Right atrium auricular region (tissue), 2 donors: Measurements from ENCODE around the gene TGFB1I1. TPM values are rescaled to one million over a fixed set of nuclear protein-coding genes. Genes with fewer than 3 reads are reported as not detected.

Experiments used
- DNase-seq: peaks from one replicate; pipeline ENCODE4 v3.0.0-alpha.2; 2019; ENCODE audit warnings: low spot score
- H3K27ac ChIP-seq, 2 donors: fragments of 200-600 bp; sonication (generic); 1 replicate in 1 of 2; 2 replicates in 1 of 2; pipeline ENCODE4 v1.5.1; 2016 to 2019
- H3K27me3 ChIP-seq, 2 donors: fragments of 200-600 bp; sonication (generic); one replicate each; pipeline versions ENCODE4 v1.5.1 to v1.6.0; 2017 to 2019
- H3K36me3 ChIP-seq: fragments of 200-600 bp; sonication (generic); one replicate; pipeline ENCODE4 v1.5.1; 2016
- H3K4me1 ChIP-seq, 2 donors: fragments of 200-600 bp; sonication (generic); one replicate each; pipeline versions ENCODE4 v1.5.1 to v1.6.0; 2017 to 2019
- H3K4me3 ChIP-seq, 2 donors: fragments of 200-600 bp; sonication (generic); 1 replicate in 1 of 2; 2 replicates in 1 of 2; pipeline ENCODE4 v1.5.1; 2017 to 2019; ENCODE audit warnings: mild to moderate bottlenecking in 1 of 2, moderate library complexity in 1 of 2
- H3K9me3 ChIP-seq, 2 donors: fragments of 200-600 bp; sonication (generic); one replicate each; pipeline ENCODE4 v1.5.1; 2019
- total RNA-seq, 2 donors: library from RNA; depleted of rRNA; stranded (reverse); fragments of >200 nt; gene quantifications; one replicate each; pipeline ENCODE4 v1.1.0, GENCODE V29; 2016
- TF ChIP-seq, protein P1 (sequence below), 2 donors: fragments of 200-600 bp; sonication (generic); IDR thresholded peaks; one replicate each; pipeline ENCODE4 v1.5.1; 2019; ENCODE audit warnings: antibody characterized with exemption in 2 of 2

The TGFB1I1 gene
- total RNA-seq, 2 donors from 2014 or later: 23.4 to 84.7 TPM

DNA sequence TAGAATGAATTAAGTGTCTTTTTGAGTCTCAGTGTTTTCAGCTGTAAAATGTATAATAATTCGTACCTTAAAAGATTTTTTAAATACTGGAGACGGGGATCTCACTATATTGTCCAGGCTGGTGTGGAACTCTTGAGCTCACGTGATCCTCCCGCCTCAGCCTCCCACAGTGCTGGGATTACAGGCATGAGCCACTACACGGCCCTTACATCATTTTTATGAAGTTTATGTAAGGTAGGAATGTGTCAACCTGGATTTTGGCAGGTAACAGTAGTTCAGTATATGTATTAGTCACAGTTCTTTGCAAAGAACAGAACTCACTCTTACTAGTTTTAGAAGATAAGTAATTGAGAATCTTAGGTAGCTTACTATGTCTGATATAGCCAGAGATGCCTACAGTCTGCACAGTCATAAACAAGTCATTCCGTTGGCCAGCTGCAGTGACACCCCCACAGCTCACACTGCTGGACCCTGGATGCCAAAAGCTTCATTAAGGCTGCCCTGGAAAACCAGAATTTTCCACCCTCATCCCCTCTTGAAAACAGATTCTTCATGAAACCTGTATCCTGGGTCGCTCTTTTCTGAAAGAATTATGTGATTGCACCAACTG, 43.2 kb upstream of the TGFB1I1 start:
- TF ChIP-seq, protein P1, sequence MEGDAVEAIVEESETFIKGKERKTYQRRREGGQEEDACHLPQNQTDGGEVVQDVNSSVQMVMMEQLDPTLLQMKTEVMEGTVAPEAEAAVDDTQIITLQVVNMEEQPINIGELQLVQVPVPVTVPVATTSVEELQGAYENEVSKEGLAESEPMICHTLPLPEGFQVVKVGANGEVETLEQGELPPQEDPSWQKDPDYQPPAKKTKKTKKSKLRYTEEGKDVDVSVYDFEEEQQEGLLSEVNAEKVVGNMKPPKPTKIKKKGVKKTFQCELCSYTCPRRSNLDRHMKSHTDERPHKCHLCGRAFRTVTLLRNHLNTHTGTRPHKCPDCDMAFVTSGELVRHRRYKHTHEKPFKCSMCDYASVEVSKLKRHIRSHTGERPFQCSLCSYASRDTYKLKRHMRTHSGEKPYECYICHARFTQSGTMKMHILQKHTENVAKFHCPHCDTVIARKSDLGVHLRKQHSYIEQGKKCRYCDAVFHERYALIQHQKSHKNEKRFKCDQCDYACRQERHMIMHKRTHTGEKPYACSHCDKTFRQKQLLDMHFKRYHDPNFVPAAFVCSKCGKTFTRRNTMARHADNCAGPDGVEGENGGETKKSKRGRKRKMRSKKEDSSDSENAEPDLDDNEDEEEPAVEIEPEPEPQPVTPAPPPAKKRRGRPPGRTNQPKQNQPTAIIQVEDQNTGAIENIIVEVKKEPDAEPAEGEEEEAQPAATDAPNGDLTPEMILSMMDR (IDR thresholded peaks at IDR 0.05): no peak
- Histone ChIP-seq H3K9me3 (no peaks in the 10 kb centered on the region), H3K27ac (peak overlapping the region; percentile 91 to 95), H3K36me3 (peaks cover 13% of the 10 kb centered on the region), H3K4me1 (peaks cover 0 to 24% of the 10 kb centered on the region in 2 donors), H3K4me3 (peak overlapping the region in 1 of 2 donors; percentile 54), H3K27me3 (no peaks in the 10 kb centered on the region)
- no peak for DNase-seq

GRCh38 chr16:31429314-31429713, 42.6 kb upstream of the TGFB1I1 start:
- H3K36me3 ChIP-seq: peaks cover 13% of the 10 kb centered on the region
- H3K9me3 ChIP-seq: no peaks in the 10 kb centered on the region
- peak overlapping the region in 1 of 2 donors; percentile 1 for H3K4me3 ChIP-seq
- DNase-seq: no peak
- peaks cover 0 to 26% of the 10 kb centered on the region in 2 donors for H3K4me1 ChIP-seq
- H3K27me3 ChIP-seq: no peaks in the 10 kb centered on the region
- peak overlapping the region; percentile 91 to 95 for H3K27ac ChIP-seq
- TF ChIP-seq, protein P1 (IDR thresholded peaks at IDR 0.05): no peak

DNA sequence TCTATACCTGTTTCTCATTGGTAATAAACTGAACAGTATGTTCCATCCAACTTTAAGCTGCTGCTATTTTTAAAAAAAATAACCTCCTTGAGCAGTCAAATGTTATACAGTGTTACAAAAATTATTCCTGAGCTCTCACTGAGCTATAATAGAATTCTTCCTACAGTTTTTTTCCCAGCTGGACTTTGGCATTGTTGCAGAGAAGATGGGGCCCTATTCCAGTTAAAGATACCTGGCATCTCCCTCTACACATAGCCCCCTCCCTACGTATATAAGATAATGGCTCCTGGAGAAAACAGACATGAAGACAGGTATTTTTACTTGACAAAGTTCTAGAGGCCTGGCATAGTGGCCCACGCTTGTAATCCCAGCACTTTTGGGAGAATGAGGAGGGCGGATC, 42.2 kb upstream of the TGFB1I1 start:
- no peak for DNase-seq
- Histone ChIP-seq H3K27me3 (no peaks in the 10 kb centered on the region), H3K4me1 (peaks cover 0 to 26% of the 10 kb centered on the region in 2 donors), H3K9me3 (no peaks in the 10 kb centered on the region), H3K27ac (peak overlapping the region; percentile 91 to 95), H3K36me3 (peaks cover 13% of the 10 kb centered on the region), H3K4me3 (no peak overlapping the region)
- TF ChIP-seq, protein P1 (IDR thresholded peaks at IDR 0.05): no peak

- Histone ChIP-seq H3K4me1 (peaks cover 0 to 26% of the 10 kb centered on the region in 2 donors), H3K27ac (peak overlapping the region; percentile 91 to 95), H3K36me3 (peaks cover 13% of the 10 kb centered on the region), H3K27me3 (no peaks in the 10 kb centered on the region), H3K4me3 (no peak overlapping the region), H3K9me3 (no peaks in the 10 kb centered on the region)
- TF ChIP-seq, protein P1 (IDR thresholded peaks at IDR 0.05): no peak
- DNase-seq: no peak
Measured at GRCh38 chr16:31430380-31431052, 41.4 kb upstream of the TGFB1I1 start.

DNA sequence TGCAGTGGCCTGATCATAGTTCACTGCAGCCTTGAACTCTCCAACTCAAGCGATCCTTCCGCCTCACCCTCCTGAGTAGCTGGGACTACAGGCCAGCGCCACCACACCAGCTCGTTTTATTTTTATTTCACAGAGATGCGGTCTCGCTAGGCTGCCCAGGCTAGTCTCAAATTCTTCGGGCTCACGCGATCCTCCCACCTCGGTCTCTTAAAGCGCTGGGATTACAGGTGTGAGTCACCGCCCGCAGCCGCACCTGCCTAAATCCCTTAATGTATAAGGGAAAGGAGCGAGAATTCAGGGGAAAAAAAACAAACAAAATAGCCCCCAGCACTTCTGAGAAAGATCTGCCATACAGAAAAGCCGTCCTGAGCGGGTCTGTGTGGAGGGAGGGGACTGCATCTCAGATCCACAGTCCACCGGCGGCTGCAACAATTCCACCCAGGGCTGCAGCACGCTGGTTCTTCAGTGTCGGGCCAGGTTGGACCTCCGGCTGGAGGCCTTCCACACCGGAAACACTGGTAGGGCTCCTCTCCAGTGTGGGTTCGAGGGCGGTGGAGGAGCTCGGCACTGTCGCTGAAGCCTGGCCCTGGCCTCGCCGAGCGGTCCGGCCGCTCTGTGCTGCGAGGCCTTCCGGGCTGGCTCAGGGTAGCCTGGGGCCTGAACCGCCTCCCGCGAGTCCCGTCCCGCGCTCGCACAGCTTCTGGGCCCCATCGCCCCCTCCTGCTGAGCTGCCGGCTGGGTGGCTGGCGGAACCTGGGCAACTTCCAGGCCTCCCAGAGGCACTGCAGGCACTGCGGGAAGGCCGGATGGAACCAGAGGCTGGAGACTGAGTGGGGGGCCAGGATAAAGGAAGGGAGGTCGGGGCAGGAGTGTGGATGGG, 36.4 kb upstream of the TGFB1I1 start:
- no peak overlapping the region for H3K27ac ChIP-seq
- no peak for DNase-seq
- TF ChIP-seq, protein P1 (IDR thresholded peaks at IDR 0.05): no peak
- H3K27me3 ChIP-seq: no peaks in the 10 kb centered on the region
- no peak overlapping the region for H3K4me3 ChIP-seq
- H3K9me3 ChIP-seq: no peaks in the 10 kb centered on the region
- peaks cover 0 to 10% of the 10 kb centered on the region in 2 donors for H3K4me1 ChIP-seq
- no peaks in the 10 kb centered on the region for H3K36me3 ChIP-seq
